ENCODE measurements around the gene ERF.

ERF gene

DNA sequence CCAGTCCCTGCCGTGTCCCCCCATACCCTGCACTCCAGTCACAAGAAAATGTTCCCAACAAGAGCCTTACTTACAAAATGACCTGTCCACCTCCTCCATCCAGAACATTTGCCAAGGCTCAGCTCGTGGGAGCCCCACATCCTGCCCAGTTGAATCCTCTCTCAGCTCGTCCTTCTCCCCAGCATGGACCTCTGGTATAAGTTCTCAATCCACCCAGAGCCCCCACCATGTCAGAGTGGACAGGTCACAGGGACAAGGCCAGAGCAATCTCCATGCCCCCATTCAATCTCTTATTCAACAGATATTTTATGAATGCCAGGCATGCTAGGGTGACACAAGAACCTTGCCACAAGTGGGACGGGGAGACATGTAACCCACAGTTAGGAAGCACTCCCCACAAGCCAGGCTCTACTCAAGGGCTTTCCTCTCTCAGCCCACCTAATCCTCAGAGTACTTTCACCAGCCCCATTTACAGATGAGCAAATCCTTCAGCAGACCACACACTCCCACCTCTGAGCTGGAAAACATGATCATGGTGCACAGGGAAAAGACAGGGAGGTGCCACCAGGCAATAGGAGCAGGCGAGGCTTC is 52.5 kb downstream of the ERF start:
- intact Hi-C loops (cut with micrococcal nuclease), result no loop called here

GRCh38 chr19:42201489-42202289 is 53.2 kb downstream of the ERF start:
- no peaks in the 10 kb centered on the region for H3K9me3 Mint-ChIP-seq
- H3K27ac Mint-ChIP-seq, result peak overlapping the region; percentile 89
- peaks cover 91% of the 10 kb centered on the region for H3K36me3 Mint-ChIP-seq (ENCODE audit: low read depth)
- intact Hi-C loops (cut with micrococcal nuclease), result loop anchor here (1.0 kb wide), 1 partner anchor 16 kb away; the partner anchor contains the start of gene DEDD2
- peaks cover 91% of the 10 kb centered on the region for H3K4me1 Mint-ChIP-seq (ENCODE audit: low read depth)
- peak overlapping the region; percentile 50 for H3K4me3 Mint-ChIP-seq
- H3K27me3 Mint-ChIP-seq, result no peaks in the 10 kb centered on the region

More for the DNA sequence above, 52.5 kb downstream of the ERF start:
- H3K4me1 Mint-ChIP-seq (ENCODE audit: low read depth), result peaks cover 91% of the 10 kb centered on the region
- H3K4me3 Mint-ChIP-seq, result peak overlapping the region; percentile 50
- H3K27me3 Mint-ChIP-seq, result no peaks in the 10 kb centered on the region
- peaks cover 91% of the 10 kb centered on the region for H3K36me3 Mint-ChIP-seq (ENCODE audit: low read depth)
- H3K27ac Mint-ChIP-seq, result peak overlapping the region; percentile 89
- no peaks in the 10 kb centered on the region for H3K9me3 Mint-ChIP-seq

- H3K9me3 Mint-ChIP-seq, result no peaks in the 10 kb centered on the region
- H3K36me3 Mint-ChIP-seq (ENCODE audit: low read depth), result peaks cover 84% of the 10 kb centered on the region
- H3K27ac Mint-ChIP-seq, result peak overlapping the region; percentile 89
- H3K27me3 Mint-ChIP-seq, result no peaks in the 10 kb centered on the region
- H3K4me3 Mint-ChIP-seq, result peak overlapping the region; percentile 73
- intact Hi-C loops (cut with micrococcal nuclease), result no loop called here
- peaks cover 90% of the 10 kb centered on the region for H3K4me1 Mint-ChIP-seq (ENCODE audit: low read depth)
Measured at GRCh38 chr19:42200116-42200715, 54.7 kb downstream of the ERF start.

DNA sequence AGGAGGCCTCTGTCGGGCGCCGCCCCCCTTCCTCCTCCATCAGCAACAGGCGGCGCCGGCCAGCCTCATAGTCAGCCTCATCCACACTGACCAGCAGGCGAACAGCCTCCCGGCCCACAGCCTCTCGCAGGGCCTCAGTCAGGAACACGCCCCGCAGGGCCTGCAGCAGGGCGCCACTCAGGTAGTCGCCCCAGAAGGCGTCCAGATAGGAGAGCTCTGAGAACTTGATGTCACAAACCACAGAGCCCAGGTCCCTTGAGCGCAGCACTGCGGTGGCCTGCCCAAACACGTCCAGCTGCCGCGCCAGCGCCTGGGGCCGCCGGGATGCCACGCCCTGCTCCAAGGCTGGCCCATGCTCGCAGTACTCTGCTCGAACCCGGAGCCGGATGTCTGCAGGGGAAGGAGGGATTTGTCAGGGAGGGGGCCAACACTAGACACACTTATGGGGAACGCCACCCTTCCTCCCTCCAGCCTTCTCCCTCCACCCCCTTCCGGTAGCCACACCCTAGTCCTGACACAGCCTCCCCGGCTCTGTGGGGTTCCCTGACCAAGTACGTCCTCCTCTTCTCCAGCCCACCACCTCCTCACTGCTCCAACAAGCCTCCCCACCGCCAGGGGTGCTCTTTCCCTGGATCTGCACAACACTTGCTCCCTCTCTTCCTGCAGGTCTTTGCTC is 55.4 kb downstream of the ERF start:
- Mint-ChIP-seq H3K4me3 (peak overlapping the region; percentile 73), H3K9me3 (peaks cover under 1% of the 10 kb centered on the region), H3K4me1 (ENCODE audit: low read depth) (peaks cover 84% of the 10 kb centered on the region), H3K36me3 (ENCODE audit: low read depth) (peaks cover 78% of the 10 kb centered on the region), H3K27me3 (no peaks in the 10 kb centered on the region), H3K27ac (peak overlapping the region; percentile 89)
- intact Hi-C loops (cut with micrococcal nuclease), result loop anchor here (2.0 kb wide), 1 partner anchor 15 kb away; no protein-coding TSS in a partner anchor

DNA sequence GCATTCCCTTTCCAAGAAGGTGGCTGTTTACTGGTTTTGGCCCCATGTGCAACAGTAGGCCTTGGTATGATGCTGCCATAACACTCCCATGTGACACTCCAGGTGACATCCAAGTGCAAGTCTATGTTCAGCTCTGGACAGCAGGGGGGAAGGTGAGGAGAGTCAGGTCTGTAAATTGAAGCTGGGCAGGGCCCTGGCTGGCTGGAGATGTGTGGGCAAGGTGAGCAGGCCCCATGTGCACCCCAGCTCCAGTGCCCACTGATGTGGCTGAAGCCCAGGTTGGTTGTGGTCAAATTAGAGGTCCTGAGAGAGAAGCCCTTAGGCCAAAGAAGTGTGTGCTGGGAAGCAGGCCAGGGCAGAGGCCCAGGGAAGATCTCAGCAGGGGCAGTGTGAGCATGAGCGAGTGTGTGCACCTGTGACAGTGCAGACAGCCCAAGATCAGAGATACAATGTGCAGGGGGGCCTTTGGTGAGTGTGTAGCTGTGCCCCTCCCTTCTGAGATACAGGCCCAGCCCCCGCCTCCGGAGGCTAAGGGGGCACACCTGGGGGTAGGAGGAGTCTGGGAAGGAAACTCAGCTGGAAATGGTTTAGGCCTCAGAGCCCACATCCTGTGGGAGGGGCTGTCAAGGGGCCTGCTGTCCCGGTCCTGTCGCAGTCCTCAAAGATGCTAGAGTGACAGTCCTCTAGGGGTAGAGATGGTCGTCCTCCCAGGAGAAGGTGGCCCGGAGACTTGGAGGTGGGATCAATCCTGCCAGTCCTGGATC is 56.1 kb downstream of the ERF start:
- Mint-ChIP-seq H3K4me1 (ENCODE audit: low read depth) (peaks cover 82% of the 10 kb centered on the region), H3K36me3 (ENCODE audit: low read depth) (peaks cover 77% of the 10 kb centered on the region), H3K9me3 (peaks cover 7% of the 10 kb centered on the region), H3K27me3 (no peaks in the 10 kb centered on the region), H3K27ac (peak overlapping the region; percentile 89), H3K4me3 (peak overlapping the region; percentile 73)
- intact Hi-C loops (cut with micrococcal nuclease), result loop anchor here (2.0 kb wide), 1 partner anchor 14 kb away; no protein-coding TSS in a partner anchor
